Ovary (tissue), 9 donors: ENCODE measurements around the gene SKIDA1. TPM values are rescaled to one million over a fixed set of nuclear protein-coding genes. Genes with fewer than 3 reads are reported as not detected.

Source experiments
- DNase-seq, 5 donors: peaks; one replicate each; pipeline ENCODE4 v3.0.0-alpha.2; 2019 to 2020
- H3K27ac ChIP-seq, 2 donors: fragments of 200-600 bp; one replicate each; pipeline versions ENCODE4 v1.5.1 to v1.8.0; 2019 to 2022
- H3K27me3 ChIP-seq: fragments of 200-600 bp; one replicate; pipeline ENCODE4 v1.8.0; 2022
- H3K36me3 ChIP-seq: fragments of 200-600 bp; sonication (generic); one replicate; pipeline ENCODE4 v1.5.1; 2019
- H3K4me1 ChIP-seq: one replicate; pipeline ENCODE4 v1.8.1; 2013; ENCODE audit warnings: mild to moderate bottlenecking, moderate library complexity; ENCODE audit not compliant: insufficient read depth
- H3K4me3 ChIP-seq: fragments of 200-600 bp; sonication (generic); one replicate; pipeline ENCODE4 v1.5.1; 2017
- H3K9me3 ChIP-seq, 2 donors: fragments of 200-600 bp in 1 of 2; sonication (generic) in 1 of 2; one replicate each; pipeline versions ENCODE4 v1.5.1 to v1.8.1; 2013 to 2019; ENCODE audit warnings: mild to moderate bottlenecking in 1 of 2, moderate library complexity in 1 of 2
- EP300 ChIP-seq: sonication (generic); formaldehyde crosslinking; IDR thresholded peaks from one replicate; pipeline ENCODE4 v1.6.1; 2017; ENCODE audit warnings: antibody characterized with exemption
- POLR2A ChIP-seq: fragments of 450-650 bp; IDR thresholded peaks from one replicate; pipeline ENCODE4 v1.6.1; 2017; ENCODE audit warnings: antibody characterized with exemption, mild to moderate bottlenecking, moderate library complexity
- WGBS, 3 donors: extraction: QIAGEN DNeasy Blood & Tissue Kit in 1 of 3; methylation state at CpG; one replicate each; pipeline versions ENCODE4 v1.1.5 to v1.1.7; 2013 to 2017; 5-methylcytosine and 5-hydroxymethylcytosine counted together
- intact Hi-C, 4 donors: fragments of 100-400 bp; cut with DNase I; formaldehyde crosslinking; loops; one replicate each; pipeline versions ENCODE4 v1.11.0 to v1.15.1; 2022 to 2023
- polyA plus RNA-seq, 2 donors: library from polyadenylated mRNA; stranded (reverse); fragments of 200-250 nt in 1 of 2; fragments of 350-450 nt in 1 of 2; fragmentation: Illumina TruSeq in 1 of 2; extraction: RNeasy Lipid Tissue Mini Kit (QIAGEN cat#74804) in 1 of 2; gene quantifications; one replicate each; pipeline ENCODE4 v1.2.3, GENCODE V29; 2013 to 2014
- total RNA-seq, 7 donors: library from RNA; depleted of rRNA in 2 of 7; stranded (reverse); fragments of >200 nt in 2 of 7; fragmentation: NEBNext Ultra II Directional in 3 of 7; extraction: Animal tissue kit (Norgen Biotek cat#: 25700) in 3 of 7; gene quantifications; one replicate each; pipeline versions ENCODE4 v1.1.0 to v1.2.4, GENCODE V29; 2016 to 2023
- TF ChIP-seq, protein P1 (sequence below), 3 donors: fragments of 450-650 bp in 2 of 3; fragments of 200-600 bp in 1 of 3; IDR thresholded peaks; one replicate each; pipeline versions ENCODE4 v1.5.1 to v1.8.0; 2016 to 2022; ENCODE audit warnings: antibody characterized with exemption in 3 of 3, mild to moderate bottlenecking in 1 of 3
- donor health status: DM: no; HTN: no; CAD: no; lungs with moderate emphysema.
- donor health status: DM: no; HTN: no; CAD: no.
- donor health status: Bipolar disorder and iron deficiency.
- donor health status: DM: yes; HTN: yes; CAD: no.
- donor health status: DM: no; HTN: no; CAD: no.
- donor health status: DM: yes; HTN: yes; CAD: no.

SKIDA1 gene
- total and polyA plus RNA-seq, 9 donors: 1.1 to 4.2 (median 3.1) TPM

DNA sequence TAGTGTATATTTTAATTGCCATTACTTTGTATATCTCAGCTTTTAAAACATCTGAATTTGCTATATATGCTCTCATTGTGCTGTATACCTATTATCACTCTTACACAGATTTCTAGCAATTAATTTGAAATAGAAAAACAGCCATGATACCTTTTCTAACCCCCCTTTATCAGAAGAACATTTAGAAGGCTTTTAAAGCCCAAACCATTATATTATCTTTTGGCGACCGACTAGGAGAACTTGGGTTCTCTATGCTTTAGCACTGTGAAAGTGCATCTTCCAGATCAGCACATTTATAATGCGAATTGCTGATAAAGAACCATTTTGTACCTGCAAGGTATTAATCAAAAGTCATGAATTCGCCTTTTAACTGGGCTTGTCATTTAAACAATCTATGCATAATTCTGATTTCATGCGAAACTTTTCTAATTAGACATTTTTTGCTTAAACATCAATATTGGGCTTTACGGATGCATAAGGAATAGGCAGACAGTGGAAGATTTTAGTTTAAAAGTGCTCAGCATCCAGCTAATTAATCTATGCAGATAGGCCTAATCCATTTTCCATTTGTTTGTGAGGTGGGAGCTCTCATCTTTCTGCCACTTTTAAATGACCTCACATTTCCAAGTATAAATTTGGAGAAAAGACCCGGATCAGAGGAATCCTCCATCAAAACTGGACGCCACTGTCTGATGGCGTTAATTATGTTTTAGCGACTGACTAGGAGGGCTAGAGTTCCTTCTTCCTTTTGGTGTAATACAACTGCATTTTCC is 7.4 kb upstream of the SKIDA1 start:
- no peaks in the 10 kb centered on the region for H3K36me3 ChIP-seq
- no peaks in the 10 kb centered on the region for H3K9me3 ChIP-seq
- intact Hi-C loops: loop anchor here in 1 of 4 donors (2.0 to 5.0 kb wide), 2 partner anchors 16 to 36 kb away; no protein-coding TSS in a partner anchor
- H3K4me3 ChIP-seq: peak overlapping the region; percentile 70
- WGBS, 3 donors: 20 to 34% (median 30%) methylated on average over 10 of the region's 10 CpGs
- peaks cover 3% of the 10 kb centered on the region for H3K4me1 ChIP-seq
- TF ChIP-seq, protein P1, sequence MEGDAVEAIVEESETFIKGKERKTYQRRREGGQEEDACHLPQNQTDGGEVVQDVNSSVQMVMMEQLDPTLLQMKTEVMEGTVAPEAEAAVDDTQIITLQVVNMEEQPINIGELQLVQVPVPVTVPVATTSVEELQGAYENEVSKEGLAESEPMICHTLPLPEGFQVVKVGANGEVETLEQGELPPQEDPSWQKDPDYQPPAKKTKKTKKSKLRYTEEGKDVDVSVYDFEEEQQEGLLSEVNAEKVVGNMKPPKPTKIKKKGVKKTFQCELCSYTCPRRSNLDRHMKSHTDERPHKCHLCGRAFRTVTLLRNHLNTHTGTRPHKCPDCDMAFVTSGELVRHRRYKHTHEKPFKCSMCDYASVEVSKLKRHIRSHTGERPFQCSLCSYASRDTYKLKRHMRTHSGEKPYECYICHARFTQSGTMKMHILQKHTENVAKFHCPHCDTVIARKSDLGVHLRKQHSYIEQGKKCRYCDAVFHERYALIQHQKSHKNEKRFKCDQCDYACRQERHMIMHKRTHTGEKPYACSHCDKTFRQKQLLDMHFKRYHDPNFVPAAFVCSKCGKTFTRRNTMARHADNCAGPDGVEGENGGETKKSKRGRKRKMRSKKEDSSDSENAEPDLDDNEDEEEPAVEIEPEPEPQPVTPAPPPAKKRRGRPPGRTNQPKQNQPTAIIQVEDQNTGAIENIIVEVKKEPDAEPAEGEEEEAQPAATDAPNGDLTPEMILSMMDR (IDR thresholded peaks at IDR 0.05): no peak
- TF ChIP-seq POLR2A: no peak
- no peak for TF ChIP-seq EP300
- H3K27ac ChIP-seq: peak overlapping the region; percentile 89 to 90
- no peaks in the 10 kb centered on the region for H3K27me3 ChIP-seq
- DNase-seq: no peak

DNA sequence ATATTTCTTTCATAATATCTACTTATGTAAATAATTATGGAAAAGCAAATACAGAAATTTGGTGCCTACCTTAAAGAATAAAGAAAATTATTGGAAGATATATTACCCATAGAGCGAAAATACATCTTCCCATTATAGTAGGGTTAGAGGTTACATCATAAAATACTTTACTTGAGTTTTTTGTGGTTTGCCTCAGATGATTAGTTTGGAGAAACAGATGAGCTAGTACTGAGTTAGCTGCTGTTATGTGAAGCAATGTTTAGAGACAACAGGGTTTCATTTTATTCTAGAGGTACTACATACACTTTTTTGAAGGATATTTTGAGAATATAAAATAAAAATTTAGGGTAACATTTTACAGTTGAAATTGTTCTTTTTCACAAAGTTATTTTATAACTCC is 5.7 kb upstream of the SKIDA1 start:
- 79 to 85% (median 81%) methylated on average over 1 of the region's 1 CpG for WGBS, 3 donors
- H3K4me3 ChIP-seq: no peak overlapping the region
- peak overlapping the region in 1 of 2 donors; percentile 90 for H3K27ac ChIP-seq
- DNase-seq: no peak
- intact Hi-C loops: loop anchor here in 1 of 4 donors (5.0 kb wide), 1 partner anchor 34 kb away; no protein-coding TSS in a partner anchor
- no peaks in the 10 kb centered on the region for H3K9me3 ChIP-seq
- H3K27me3 ChIP-seq: no peaks in the 10 kb centered on the region
- TF ChIP-seq EP300 (no peak), POLR2A (no peak)
- TF ChIP-seq, protein P1 (IDR thresholded peaks at IDR 0.05): no peak
- no peaks in the 10 kb centered on the region for H3K36me3 ChIP-seq
- H3K4me1 ChIP-seq: peaks cover 3% of the 10 kb centered on the region

DNA sequence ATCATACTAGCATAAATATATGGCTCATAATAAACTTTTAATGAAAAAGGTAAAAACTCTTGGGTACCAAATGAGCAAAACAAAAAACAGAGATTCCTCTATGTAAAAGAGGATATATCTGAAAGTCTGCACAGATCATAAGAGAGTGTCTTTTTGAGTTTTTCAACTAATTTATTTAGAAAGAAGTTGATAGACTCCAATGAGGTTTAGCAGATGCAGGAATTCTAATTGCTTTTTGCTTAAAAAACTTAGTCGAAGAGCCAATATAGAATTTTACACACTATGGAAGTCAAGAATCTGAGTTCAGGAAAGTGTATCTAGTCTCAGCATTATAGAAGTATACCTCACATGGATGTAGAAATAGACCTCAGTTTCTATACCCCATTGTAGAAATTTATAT is 5.2 kb upstream of the SKIDA1 start:
- Histone ChIP-seq H3K4me1 (no peaks in the 10 kb centered on the region), H3K36me3 (no peaks in the 10 kb centered on the region), H3K9me3 (no peaks in the 10 kb centered on the region), H3K27me3 (no peaks in the 10 kb centered on the region), H3K4me3 (no peak overlapping the region), H3K27ac (peak overlapping the region in 1 of 2 donors; percentile 100)
- intact Hi-C loops: loop anchor here in 1 of 4 donors (5.0 kb wide), 1 partner anchor 33 kb away; no protein-coding TSS in a partner anchor
- 0 to 98% (median 91%) methylated on average over 1 of the region's 1 CpG for WGBS, 3 donors
- TF ChIP-seq EP300 (no peak), POLR2A (no peak)
- TF ChIP-seq, protein P1 (IDR thresholded peaks at IDR 0.05): no peak
- no peak for DNase-seq

DNA sequence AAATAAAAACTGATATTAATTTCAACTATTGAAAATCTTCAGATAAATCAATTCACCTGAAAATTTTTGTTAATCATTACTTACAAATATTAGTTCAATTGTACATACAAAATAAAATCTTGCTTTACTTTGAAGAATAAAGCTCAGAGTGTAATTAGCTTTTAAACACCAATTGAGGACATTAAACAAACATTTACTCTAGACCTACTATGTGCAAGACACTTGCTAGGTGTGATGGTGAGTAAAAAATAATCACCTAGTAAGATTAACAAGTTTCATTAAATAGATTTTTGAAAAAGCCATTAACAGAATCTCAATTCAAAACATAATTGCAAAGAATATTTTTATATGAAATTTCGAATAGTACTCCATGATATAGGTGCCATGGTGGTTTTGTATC is 4.7 kb upstream of the SKIDA1 start:
- Histone ChIP-seq H3K9me3 (no peaks in the 10 kb centered on the region), H3K36me3 (no peaks in the 10 kb centered on the region), H3K27ac (peak overlapping the region in 1 of 2 donors; percentile 100), H3K27me3 (no peaks in the 10 kb centered on the region), H3K4me3 (no peak overlapping the region), H3K4me1 (no peaks in the 10 kb centered on the region)
- intact Hi-C loops: loop anchor here in 1 of 4 donors (5.0 kb wide), 1 partner anchor 33 kb away; no protein-coding TSS in a partner anchor
- 95 to 98% (median 95%) methylated on average over 1 of the region's 1 CpG for WGBS, 3 donors
- DNase-seq: no peak
- TF ChIP-seq, protein P1 (IDR thresholded peaks at IDR 0.05): no peak
- TF ChIP-seq EP300 (no peak), POLR2A (no peak)
